Esophagus muscularis mucosa (tissue), 4 donors: ENCODE data around the gene CHSY3.

ENCODE experiments used
- CTCF ChIP-seq, 3 experiments: fragments of 200-600 bp in 2 of 3; fragments of 450-650 bp in 1 of 3; sonication (generic) in 2 of 3; IDR thresholded peaks; one replicate each; pipeline ENCODE4 v1.5.1; 2017 to 2019; ENCODE audit warnings: antibody characterized with exemption in 3 of 3, mild to moderate bottlenecking in 2 of 3, moderate library complexity in 1 of 3
- EP300 ChIP-seq: sonication (generic); formaldehyde crosslinking; IDR thresholded peaks from one replicate; pipeline ENCODE4 v1.6.1; 2017; ENCODE audit warnings: antibody characterized with exemption
- POLR2A ChIP-seq: fragments of 450-650 bp; IDR thresholded peaks from one replicate; pipeline ENCODE4 v1.6.1; 2017; ENCODE audit warnings: antibody characterized with exemption, moderate library complexity, mild to moderate bottlenecking, low read depth
- POLR2AphosphoS5 ChIP-seq, 2 donors: sonication (generic); formaldehyde crosslinking; IDR thresholded peaks; one replicate each; pipeline ENCODE4 v1.6.1; 2017; ENCODE audit warnings: antibody characterized with exemption in 2 of 2

DNA sequence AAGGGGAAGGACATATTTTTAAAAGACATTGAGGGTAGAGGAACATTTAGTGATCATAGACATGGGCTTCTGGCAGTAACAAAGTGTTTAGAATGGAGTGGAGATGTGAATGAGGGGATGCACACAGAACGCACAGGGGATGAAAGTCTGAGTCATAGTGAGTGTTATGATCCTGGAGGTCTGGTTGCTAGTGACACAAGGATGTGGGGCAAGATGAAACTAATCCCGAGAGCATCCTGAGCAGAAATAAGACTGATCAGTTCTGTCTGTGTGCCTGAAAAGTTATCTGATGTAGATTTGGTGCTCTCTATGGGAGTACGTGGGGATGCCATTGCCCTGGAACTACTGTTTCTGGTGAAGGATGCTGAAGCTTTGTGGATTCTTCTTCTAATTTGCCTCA is 141.1 kb downstream of the CHSY3 start:
- no peak for TF ChIP-seq CTCF (IDR thresholded peaks at IDR 0.05)
- no peak for TF ChIP-seq POLR2A
- TF ChIP-seq EP300 = no peak
- no peak for TF ChIP-seq POLR2AphosphoS5 (IDR thresholded peaks at IDR 0.05)
